LNCaP clone FGC (cell line): ENCODE data around the gene CLEC17A.
"Not testable (repeated sequence)": the region's sequence is repeated elsewhere in the genome, so short reads cannot be mapped to it uniquely, and the experiment has no call there.

Experiments used
- DNase-seq: peaks from one replicate; pipeline ENCODE4 v3.0.0-alpha.2; 2011; ENCODE audit warnings: low read depth
- H3K4me3 ChIP-seq: 2 replicates; pipeline ENCODE4 v1.5.1; 2011; ENCODE audit warnings: mild to moderate bottlenecking, low read depth, low read length, control low read depth
- TF ChIP-seq, protein P1 (sequence below): IDR thresholded peaks from 2 replicates; pipeline ENCODE4 v1.5.1; 2012; ENCODE audit warnings: mild to moderate bottlenecking; ENCODE audit not compliant: control insufficient read depth, insufficient read depth; ENCODE audit errors: extremely low read depth

Gene CLEC17A

DNA sequence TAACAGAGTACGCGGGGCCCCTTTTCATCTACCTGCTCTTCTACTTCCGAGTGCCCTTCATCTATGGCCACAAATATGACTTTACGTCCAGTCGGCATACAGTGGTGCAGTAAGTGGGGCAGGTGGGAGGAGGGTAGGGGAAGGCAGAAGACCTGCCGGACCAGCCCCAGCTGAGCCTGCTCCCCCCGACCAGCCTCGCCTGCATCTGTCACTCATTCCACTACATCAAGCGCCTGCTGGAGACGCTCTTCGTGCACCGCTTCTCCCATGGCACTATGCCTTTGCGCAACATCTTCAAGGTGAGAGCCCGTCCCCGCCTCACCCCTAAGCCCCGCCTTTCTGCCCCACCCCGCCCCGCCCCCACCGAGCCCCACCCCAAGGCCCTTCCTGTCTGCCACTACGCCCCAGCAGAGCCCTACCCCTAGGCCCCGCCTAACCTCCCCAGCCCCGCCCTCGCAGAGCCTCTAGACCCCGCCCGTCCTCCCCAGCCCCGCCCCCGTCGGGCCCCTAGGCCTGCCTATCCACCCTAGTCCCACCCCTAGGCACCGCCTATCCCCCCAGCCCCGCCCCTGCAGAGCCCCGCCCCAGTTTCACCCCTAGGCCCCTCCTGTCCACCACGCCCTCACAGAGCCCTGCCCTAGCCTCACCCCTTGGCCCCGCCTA lies 18.8 kb upstream of the CLEC17A start:
- no peak overlapping the region for H3K4me3 ChIP-seq
- DNase-seq: no peak
- TF ChIP-seq, protein P1, sequence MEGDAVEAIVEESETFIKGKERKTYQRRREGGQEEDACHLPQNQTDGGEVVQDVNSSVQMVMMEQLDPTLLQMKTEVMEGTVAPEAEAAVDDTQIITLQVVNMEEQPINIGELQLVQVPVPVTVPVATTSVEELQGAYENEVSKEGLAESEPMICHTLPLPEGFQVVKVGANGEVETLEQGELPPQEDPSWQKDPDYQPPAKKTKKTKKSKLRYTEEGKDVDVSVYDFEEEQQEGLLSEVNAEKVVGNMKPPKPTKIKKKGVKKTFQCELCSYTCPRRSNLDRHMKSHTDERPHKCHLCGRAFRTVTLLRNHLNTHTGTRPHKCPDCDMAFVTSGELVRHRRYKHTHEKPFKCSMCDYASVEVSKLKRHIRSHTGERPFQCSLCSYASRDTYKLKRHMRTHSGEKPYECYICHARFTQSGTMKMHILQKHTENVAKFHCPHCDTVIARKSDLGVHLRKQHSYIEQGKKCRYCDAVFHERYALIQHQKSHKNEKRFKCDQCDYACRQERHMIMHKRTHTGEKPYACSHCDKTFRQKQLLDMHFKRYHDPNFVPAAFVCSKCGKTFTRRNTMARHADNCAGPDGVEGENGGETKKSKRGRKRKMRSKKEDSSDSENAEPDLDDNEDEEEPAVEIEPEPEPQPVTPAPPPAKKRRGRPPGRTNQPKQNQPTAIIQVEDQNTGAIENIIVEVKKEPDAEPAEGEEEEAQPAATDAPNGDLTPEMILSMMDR: no peak

DNA sequence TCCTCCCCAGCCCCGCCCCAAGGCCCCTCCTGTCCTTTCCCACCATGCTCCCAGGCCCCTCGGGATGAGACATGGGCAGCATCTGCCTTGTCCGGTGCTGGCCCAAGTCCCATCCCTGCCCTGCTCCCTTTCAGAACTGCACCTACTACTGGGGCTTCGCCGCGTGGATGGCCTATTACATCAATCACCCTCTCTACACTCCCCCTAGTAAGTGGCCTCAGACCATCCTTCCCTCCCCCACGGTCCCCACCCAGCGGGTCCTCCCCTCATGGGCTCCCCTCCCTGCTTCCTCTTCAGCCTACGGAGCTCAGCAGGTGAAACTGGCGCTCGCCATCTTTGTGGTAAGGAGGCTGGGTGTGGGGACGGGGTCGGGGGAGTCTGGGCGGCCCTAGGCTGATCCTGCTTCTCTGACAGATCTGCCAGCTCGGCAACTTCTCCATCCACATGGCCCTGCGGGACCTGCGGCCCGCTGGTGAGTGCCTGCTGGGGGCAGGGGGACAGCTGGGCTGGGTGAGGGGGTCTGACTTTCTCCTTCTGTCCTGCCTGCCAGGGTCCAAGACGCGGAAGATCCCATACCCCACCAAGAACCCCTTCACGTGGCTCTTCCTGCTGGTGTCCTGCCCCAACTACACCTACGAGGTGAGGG lies 18.1 kb upstream of the CLEC17A start:
- H3K4me3 ChIP-seq, DNase-seq: not testable (repeated sequence)

DNA sequence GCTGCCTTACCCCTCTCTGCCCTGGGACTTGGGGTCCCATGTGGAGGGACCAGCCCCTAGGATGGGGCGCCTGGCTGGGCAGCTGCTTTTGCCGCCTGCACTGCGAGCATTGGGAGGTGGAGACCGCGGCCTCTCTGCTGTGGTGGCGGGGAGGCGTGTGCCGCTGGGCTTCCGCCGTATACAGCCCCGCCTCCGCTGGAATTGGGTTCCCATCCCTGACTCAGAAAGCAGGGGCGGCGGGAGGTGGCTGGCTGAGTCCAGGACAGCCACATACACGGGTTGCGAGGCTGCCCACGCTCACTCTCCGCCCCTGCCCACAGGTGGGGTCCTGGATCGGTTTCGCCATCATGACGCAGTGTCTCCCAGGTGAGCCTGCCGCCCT lies 17.6 kb upstream of the CLEC17A start:
- DNase-seq: no peak
- no peak overlapping the region for H3K4me3 ChIP-seq
- TF ChIP-seq, protein P1: no peak

DNA sequence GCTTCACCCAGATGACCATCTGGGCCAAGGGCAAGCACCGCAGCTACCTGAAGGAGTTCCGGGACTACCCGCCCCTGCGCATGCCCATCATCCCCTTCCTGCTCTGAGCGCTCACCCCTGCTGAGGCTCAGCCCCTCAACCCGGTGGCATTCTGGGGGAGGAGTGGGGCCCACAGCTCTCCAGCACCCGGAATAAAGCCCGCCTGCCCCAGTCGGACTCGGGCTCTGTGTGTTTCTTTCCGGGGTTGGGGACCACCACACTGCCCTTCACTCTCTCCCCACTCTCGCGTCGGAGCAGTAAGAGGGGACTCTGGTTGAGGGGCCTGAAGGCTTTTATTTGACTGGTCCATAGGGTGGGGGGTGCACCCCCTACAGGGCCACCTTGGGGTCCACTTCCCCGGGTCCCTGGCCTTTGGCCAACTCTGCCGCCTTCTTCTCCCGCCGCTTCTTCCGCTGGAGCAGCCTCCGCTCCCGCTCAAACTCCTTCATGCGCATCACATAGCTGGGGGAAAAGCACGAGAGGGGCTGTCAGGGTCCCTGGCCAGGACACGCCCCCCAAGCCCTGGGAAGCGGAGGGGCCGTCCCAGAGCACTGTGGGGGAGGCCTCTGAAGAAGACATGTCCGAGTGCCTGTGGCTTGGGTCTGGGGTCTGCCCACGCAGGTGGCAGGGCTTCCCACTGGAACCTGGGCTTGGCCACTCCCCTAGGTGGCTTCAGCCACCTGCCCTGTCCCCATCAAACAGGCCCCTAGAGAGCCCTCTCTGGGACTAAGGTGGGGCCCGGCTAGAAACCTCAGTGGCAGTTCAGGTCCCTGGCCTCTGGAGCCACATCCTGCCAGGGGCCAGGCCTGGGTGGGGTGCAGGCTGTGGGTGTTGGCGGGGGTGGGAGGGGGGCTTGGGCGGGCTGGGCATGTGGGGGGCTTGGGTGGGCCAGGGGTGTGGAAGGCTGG lies 16.8 kb upstream of the CLEC17A start:
- TF ChIP-seq, protein P1: no peak
- DNase-seq: no peak
- H3K4me3 ChIP-seq: no peak overlapping the region

DNA sequence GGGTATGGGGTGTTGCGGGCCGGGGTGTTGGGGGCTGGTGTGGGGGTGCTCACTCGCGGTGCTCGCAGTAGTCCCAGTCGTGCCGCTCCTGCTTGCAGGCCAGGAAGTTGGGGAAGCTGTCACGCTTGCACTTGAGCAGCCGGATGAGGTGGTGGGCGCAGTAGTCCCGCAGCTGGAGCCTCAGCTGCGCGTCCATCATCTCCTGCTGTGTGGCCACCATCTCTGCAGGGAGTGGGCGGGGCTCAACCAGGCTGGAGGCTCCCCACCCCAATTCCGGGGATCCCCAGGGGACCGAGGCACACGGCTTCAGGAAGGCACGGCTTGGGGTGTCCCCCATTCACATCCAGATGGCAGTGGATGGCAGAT lies 16.2 kb upstream of the CLEC17A start:
- H3K4me3 ChIP-seq: no peak overlapping the region
- no peak for DNase-seq
- TF ChIP-seq, protein P1: no peak

DNA sequence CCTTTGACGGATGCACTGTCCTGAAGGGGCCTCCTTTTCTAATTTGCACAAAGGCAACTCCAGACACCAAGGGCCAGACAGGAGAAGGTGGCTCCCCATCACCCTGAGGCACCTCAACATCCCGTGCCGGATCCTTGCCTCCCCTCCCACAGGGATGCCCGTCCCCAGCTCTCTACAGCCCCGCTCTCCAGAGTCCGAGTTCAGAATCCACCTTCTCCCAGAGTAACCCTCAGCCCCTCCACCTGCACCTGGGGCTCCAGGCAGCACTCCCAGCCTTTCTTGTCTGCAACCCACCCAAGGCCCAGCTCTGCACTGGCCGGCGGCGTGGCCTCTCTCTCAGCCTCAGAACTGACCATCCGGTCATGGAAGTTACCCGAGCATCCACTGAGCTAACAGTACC lies 15.8 kb upstream of the CLEC17A start:
- TF ChIP-seq, protein P1: no peak
- H3K4me3 ChIP-seq: no peak overlapping the region
- no peak for DNase-seq

DNA sequence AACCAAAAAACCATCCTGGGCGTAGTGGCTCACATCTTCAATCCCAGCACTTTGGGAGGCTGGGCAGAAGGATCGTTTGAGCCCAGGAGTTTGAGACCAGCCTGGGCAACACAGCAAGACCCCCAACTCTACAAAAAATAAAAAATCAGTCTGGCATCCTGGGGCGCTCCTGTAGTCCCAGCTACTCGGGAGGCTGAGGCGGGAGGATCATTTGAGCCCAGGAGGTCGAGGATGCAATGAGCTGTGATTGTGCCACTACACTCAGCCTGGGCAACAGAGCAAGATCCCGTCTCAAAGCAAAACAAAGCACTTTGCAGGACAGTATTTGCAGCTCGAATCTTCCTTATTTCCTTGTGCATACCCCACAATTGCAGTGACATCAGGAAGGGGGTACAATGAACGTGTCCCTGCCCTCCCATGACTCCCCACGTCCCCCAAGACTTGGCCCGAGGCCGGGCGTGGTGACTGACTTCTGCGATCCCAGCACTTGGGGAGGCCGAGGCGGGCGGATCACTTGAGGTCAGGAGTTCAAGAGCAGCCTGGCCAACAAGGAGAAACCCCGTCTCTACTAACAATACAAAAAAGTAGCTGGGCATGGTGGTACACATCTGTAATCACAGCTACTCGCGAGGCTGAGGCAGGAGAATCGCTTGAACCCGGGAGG lies 11.9 kb upstream of the CLEC17A start:
- TF ChIP-seq, protein P1: no peak
- H3K4me3 ChIP-seq: peak overlapping the region; percentile 99
- no peak for DNase-seq
